Spinal cord (tissue), 10 donors: ENCODE measurements around the gene ANKS3. TPM values are rescaled to one million over a fixed set of nuclear protein-coding genes. Genes with fewer than 3 reads are reported as not detected.

Experiments used
- DNase-seq, 6 donors: peaks; one replicate each; pipeline versions ENCODE4 v3.0.0 to v3.0.0-alpha.2; 2013 to 2015; ENCODE audit warnings: low spot score in 6 of 6, low read depth in 4 of 6
- H3K27ac ChIP-seq: one replicate; pipeline ENCODE4 v1.5.1; 2013; ENCODE audit warnings: low read depth, low read length, control low read depth
- H3K27me3 ChIP-seq: one replicate; pipeline ENCODE4 v1.6.1; 2013; ENCODE audit warnings: low read length; ENCODE audit not compliant: control insufficient read depth, insufficient read depth
- H3K36me3 ChIP-seq: one replicate; pipeline ENCODE4 v1.6.1; 2013; ENCODE audit warnings: low read length; ENCODE audit not compliant: control insufficient read depth, insufficient read depth
- H3K4me1 ChIP-seq: one replicate; pipeline ENCODE4 v1.6.1; 2013; ENCODE audit warnings: low read length; ENCODE audit not compliant: control insufficient read depth, insufficient read depth
- H3K4me3 ChIP-seq: one replicate; pipeline ENCODE4 v1.5.1; 2013; ENCODE audit warnings: low read depth, low read length, control low read depth
- H3K9me3 ChIP-seq: one replicate; pipeline ENCODE4 v1.6.1; 2013; ENCODE audit warnings: low read length; ENCODE audit not compliant: control insufficient read depth, insufficient read depth
- WGBS: methylation state at CpG from one replicate; pipeline ENCODE4 v1.1.5; 2013; ENCODE audit warnings: missing lambda C conversion rate; ENCODE audit not compliant: insufficient coverage; 5-methylcytosine and 5-hydroxymethylcytosine counted together
- polyA plus RNA-seq, 2 donors: library from polyadenylated mRNA; unstranded; fragments of 120-200 nt; gene quantifications; one replicate each; pipeline ENCODE4 v1.2.1, GENCODE V29; 2013; ENCODE audit not compliant: insufficient read length in 2 of 2
- total RNA-seq, 2 donors: library from RNA; depleted of rRNA in 1 of 2; stranded (reverse); fragments of 120-200 nt in 1 of 2; fragments of >200 nt in 1 of 2; gene quantifications; one replicate each; pipeline versions ENCODE4 v1.2.3 to v1.2.4, GENCODE V29; 2013 to 2014
- donor health status: healthy.

ANKS3 gene
- total and polyA plus RNA-seq, 4 donors, result 20.2 to 48.1 (median 29.3) TPM

- no CpG with 5 or more reads among the region's 4 CpGs for WGBS
- Histone ChIP-seq H3K27ac (no peak overlapping the region), H3K4me1 (no peaks in the 10 kb centered on the region), H3K4me3 (no peak overlapping the region), H3K9me3 (no peaks in the 10 kb centered on the region), H3K27me3 (no peaks in the 10 kb centered on the region), H3K36me3 (peaks cover 65% of the 10 kb centered on the region)
- DNase-seq, result no peak
Measured at GRCh38 chr16:4709481-4709880, 24.6 kb downstream of the ANKS3 start.

- DNase-seq, result no peak
- Histone ChIP-seq H3K4me1 (no peaks in the 10 kb centered on the region), H3K4me3 (no peak overlapping the region), H3K27me3 (no peaks in the 10 kb centered on the region), H3K27ac (no peak overlapping the region), H3K36me3 (peaks cover 68% of the 10 kb centered on the region), H3K9me3 (no peaks in the 10 kb centered on the region)
- 80% methylated on average over 4 of the region's 7 CpGs for WGBS
Measured at GRCh38 chr16:4706871-4707270, 27.2 kb downstream of the ANKS3 start.

- no peaks in the 10 kb centered on the region for H3K9me3 ChIP-seq
- H3K36me3 ChIP-seq, result peaks cover 77% of the 10 kb centered on the region
- H3K27me3 ChIP-seq, result no peaks in the 10 kb centered on the region
- no peak overlapping the region for H3K27ac ChIP-seq
- DNase-seq, result no peak
- 98% methylated on average over 12 of the region's 14 CpGs for WGBS
- H3K4me3 ChIP-seq, result no peak overlapping the region
- H3K4me1 ChIP-seq, result no peaks in the 10 kb centered on the region
Measured at GRCh38 chr16:4704913-4705312, 29.2 kb downstream of the ANKS3 start.

- peaks cover 75% of the 10 kb centered on the region for H3K36me3 ChIP-seq
- no peak overlapping the region for H3K4me3 ChIP-seq
- no peak for DNase-seq
- no peaks in the 10 kb centered on the region for H3K4me1 ChIP-seq
- H3K27ac ChIP-seq, result no peak overlapping the region
- 86% methylated on average over 5 of the region's 8 CpGs for WGBS
- no peaks in the 10 kb centered on the region for H3K27me3 ChIP-seq
- no peaks in the 10 kb centered on the region for H3K9me3 ChIP-seq
Measured at GRCh38 chr16:4704491-4704890, 29.6 kb downstream of the ANKS3 start.

GRCh38 chr16:4703906-4704305, 30.2 kb downstream of the ANKS3 start:
- no peak overlapping the region for H3K4me3 ChIP-seq
- no peaks in the 10 kb centered on the region for H3K4me1 ChIP-seq
- no peaks in the 10 kb centered on the region for H3K27me3 ChIP-seq
- H3K36me3 ChIP-seq, result peaks cover 78% of the 10 kb centered on the region
- 100% methylated on average over 3 of the region's 7 CpGs for WGBS
- H3K27ac ChIP-seq, result no peak overlapping the region
- H3K9me3 ChIP-seq, result no peaks in the 10 kb centered on the region
- no peak for DNase-seq

GRCh38 chr16:4702466-4702808, 31.6 kb downstream of the ANKS3 start:
- Histone ChIP-seq H3K27ac (no peak overlapping the region), H3K27me3 (no peaks in the 10 kb centered on the region), H3K36me3 (peaks cover 88% of the 10 kb centered on the region), H3K4me3 (no peak overlapping the region), H3K9me3 (no peaks in the 10 kb centered on the region), H3K4me1 (no peaks in the 10 kb centered on the region)
- no peak for DNase-seq
- WGBS, result 75% methylated on average over 1 of the region's 7 CpGs

- Histone ChIP-seq H3K36me3 (peaks cover 88% of the 10 kb centered on the region), H3K27me3 (no peaks in the 10 kb centered on the region), H3K27ac (no peak overlapping the region), H3K4me3 (no peak overlapping the region), H3K9me3 (no peaks in the 10 kb centered on the region), H3K4me1 (no peaks in the 10 kb centered on the region)
- WGBS, result 93% methylated on average over 15 of the region's 17 CpGs
- no peak for DNase-seq
Measured at GRCh38 chr16:4701791-4702465, 32.1 kb downstream of the ANKS3 start.

GRCh38 chr16:4700997-4701743, 32.9 kb downstream of the ANKS3 start:
- Histone ChIP-seq H3K4me1 (peaks cover 2% of the 10 kb centered on the region), H3K4me3 (no peak overlapping the region), H3K27ac (no peak overlapping the region), H3K27me3 (no peaks in the 10 kb centered on the region), H3K9me3 (no peaks in the 10 kb centered on the region), H3K36me3 (peaks cover 89% of the 10 kb centered on the region)
- 90% methylated on average over 33 of the region's 33 CpGs for WGBS
- no peak for DNase-seq

GRCh38 chr16:4700380-4700996, 33.6 kb downstream of the ANKS3 start:
- 94% methylated on average over 9 of the region's 13 CpGs for WGBS
- H3K4me3 ChIP-seq, result no peak overlapping the region
- DNase-seq, result no peak
- peaks cover 9% of the 10 kb centered on the region for H3K4me1 ChIP-seq
- H3K9me3 ChIP-seq, result no peaks in the 10 kb centered on the region
- H3K27me3 ChIP-seq, result no peaks in the 10 kb centered on the region
- peaks cover 92% of the 10 kb centered on the region for H3K36me3 ChIP-seq
- H3K27ac ChIP-seq, result no peak overlapping the region
